Measurements from ENCODE around the gene PLCL2. TPM values are rescaled to one million over a fixed set of nuclear protein-coding genes. Genes with fewer than 3 reads are reported as not detected.
A peak's percentile ranks its signal among the peaks of the same experiment; 100 is the strongest.
"Not testable (repeated sequence)": the region's sequence is repeated elsewhere in the genome, so short reads cannot be mapped to it uniquely, and the experiment has no call there.

The PLCL2 gene
- total RNA-seq, 1 experiment from 2014 or later = not detected

DNA sequence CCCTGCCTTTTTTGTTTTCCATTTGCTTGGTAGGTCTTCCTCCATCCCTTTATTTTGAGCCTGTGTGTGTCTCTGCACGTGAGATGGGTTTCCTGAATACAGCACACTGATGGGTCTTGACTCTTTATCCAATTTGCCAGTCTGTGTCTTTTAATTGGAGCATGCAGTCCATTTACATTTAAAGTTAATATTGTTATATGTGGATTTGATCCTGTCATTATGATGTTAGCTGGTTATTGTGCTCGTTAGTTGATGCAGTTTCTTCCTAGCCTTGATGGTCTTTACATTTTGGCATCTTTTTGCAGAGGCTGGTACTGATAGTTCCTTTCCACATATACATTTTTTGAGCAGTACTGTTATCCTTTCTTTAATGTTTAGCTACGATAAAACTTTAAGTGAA is 73.1 kb downstream of the PLCL2 start:
- not testable (repeated sequence) for DNase-seq (ENCODE audit: low read depth)

GRCh38 chr3:16960125-16960524 is 75.4 kb downstream of the PLCL2 start:
- no peak for DNase-seq (ENCODE audit: low read depth)

DNA sequence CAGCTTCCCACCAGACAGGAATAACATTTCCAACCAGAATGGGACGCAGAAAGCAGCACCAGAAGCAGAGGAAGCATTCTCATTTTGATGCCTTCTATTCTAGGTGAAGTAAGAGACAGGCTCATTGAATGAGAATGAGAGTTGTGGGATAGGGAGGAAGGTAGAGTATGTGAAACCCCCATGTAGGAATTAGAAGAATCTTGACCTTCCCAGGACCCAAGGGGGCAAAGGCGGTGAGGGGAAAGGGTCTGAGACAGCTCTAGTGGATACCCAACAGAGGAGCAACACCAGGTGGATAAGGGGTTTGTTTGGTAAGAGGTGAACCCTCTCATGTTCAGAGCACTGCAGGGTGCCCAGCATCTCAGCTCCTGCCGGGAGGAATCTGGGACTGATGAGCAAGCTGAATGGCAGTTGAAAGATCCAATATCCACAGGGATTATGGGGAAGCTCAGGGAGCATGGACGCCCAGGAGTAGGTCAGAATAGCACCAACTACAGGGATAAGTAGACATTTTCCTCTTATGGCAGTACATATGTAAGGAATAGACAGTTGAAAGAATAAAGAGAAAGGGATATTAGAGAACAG is 77.0 kb downstream of the PLCL2 start:
- no peak for DNase-seq (ENCODE audit: low read depth)

DNA sequence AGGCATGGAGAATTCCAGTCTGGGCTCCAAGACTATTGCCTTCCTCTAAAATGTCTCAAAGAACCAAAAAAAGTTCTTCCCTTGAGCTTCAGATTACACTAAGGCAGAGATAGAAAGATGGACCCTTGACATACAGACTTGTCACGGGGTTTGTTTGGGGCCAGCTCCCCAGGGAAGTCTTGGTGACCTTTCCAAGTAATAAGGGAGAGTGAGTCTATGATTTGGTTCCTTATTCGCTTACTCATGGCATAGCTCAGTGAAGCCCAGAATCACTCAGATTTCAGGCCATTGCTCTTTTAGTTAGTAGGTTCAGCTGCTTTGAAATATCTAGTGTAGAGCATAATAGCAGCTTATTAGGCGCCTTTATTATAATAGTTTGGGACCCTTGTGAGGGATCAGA is 90.3 kb downstream of the PLCL2 start:
- no peak for DNase-seq (ENCODE audit: low read depth)

DNA sequence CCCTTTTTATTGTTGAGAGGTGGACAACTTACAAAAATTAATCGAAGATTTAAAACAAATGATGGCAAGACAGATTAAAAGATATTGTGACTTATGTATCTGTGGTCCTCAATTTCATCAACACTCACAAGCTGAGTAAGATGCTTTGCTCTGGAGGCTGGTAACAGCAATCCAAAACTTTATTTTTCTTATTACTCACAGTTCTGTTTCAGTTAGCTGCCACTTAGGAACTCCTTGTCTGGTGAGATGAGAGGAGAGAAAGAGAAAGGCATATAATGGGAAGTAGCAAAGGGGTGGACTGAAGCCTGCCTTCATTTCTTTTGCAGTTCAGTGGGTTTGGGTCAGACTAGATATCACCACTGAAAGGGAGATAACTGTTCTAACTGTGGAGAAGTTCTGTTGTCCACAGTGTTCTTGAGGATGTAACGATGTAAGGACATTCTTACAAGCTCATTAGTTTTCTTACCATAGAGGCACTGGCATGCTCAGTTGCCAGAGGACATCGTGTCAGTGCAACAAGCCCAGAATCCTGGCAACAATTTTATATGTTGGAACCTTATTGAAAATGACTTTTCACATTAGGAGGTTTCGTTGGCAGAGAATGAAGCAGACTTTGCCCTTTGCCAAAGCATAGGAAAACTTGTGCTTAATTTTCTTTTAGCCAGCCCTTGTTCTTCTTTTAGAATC is 93.6 kb downstream of the PLCL2 start:
- no peak for DNase-seq (ENCODE audit: low read depth)

DNA sequence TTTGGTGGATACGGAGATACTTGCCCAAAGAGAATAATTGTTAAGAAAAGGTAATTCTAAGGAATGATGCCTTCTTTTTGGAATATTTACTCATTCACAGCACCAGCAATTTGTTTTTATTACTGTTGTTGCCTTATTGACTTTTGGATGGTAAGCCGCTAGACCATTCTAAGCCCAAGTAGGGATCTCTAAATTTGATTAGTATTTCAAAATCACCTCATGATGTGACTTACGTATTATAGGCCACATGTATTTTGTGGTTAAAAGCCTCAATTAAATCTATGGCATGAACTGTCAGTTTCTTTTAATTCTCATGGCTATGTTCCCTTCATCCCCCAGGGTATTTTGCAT is 94.1 kb downstream of the PLCL2 start:
- no peak for DNase-seq (ENCODE audit: low read depth)

GRCh38 chr3:16979769-16980515 is 95.2 kb downstream of the PLCL2 start:
- DNase-seq (ENCODE audit: low read depth) = not testable (repeated sequence)

DNA sequence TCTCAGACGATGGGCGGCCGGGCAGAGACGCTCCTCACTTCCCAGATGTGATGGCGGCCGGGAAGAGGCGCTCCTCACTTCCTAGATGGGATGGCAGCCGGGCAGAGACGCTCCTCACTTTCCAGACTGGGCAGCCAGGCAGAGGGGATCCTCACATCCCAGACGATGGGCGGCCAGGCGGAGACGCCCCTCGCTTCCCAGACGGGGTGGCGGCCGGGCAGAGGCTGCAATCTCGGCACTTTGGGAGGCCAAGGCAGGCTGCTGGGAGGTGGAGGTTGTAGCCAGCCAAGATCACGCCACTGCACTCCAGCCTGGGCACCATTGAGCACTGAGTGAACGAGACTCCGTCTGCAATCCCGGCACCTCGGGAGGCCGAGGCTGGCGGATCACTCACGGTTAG is 95.8 kb downstream of the PLCL2 start:
- not testable (repeated sequence) for DNase-seq (ENCODE audit: low read depth)

GRCh38 chr3:16982460-16982859 is 97.7 kb downstream of the PLCL2 start:
- DNase-seq (ENCODE audit: low read depth) = no peak

DNA sequence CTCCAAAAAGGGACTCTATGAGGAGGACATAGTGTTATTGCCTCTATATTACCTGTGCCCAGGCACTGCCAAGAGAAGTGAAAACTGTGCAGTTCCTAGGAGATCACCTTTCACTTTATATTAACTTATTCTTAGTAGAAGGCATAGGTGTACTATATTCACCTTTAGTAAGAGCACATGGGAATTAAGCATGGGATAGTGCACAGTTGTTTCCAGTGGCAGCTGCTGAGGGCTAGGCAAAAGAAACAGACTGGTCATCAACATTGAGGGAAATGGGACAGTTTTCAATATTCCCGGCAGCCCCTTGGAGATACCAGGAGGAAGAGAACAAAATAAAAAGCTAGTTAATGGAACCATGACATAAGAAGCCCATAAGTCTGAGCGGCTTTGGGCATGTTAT is 100.9 kb downstream of the PLCL2 start:
- DNase-seq (ENCODE audit: low read depth) = no peak

- DNase-seq (ENCODE audit: low read depth) = no peak
Measured at GRCh38 chr3:16987141-16987540, 102.4 kb downstream of the PLCL2 start.

DNA sequence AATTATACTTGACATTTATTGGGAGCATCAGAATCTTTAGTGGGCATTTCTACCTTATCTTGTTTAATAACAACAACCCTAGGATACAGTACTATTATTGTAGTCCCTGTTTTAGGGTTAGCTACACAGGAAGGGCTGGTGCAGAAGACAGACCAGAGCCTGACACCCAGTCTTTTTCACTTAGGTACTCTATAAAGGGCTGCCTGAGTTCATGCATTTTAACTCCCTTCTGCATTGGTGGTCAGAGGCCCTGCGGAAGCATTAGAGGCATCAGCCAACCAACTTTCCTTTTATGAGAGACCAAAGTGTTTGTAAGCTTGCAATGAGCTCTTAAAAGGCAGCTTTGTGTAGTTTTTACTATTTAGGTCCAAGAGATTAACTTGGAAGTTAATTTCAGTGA is 105.4 kb downstream of the PLCL2 start:
- no peak for DNase-seq (ENCODE audit: low read depth)

DNA sequence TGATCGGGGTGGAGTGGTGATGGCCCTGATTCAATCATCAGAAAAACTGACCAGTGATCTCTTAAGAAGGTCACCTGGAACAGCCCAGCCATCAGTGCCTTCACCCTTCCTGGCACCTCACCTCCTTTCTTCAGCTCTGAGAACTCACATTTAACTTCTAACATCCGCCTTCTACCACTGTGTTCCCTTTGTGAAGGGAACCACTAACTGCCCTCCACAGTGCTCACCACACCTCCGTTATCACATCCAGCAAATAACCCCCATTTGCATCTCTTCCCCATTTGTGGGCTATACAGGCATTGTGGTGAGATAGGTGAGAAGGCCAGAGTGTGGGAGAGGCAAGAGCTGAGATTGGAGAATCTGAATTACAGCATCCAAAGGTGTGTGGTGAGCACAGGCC is 107.4 kb downstream of the PLCL2 start:
- DNase-seq (ENCODE audit: low read depth) = no peak

GRCh38 chr3:16993227-16993626 is 108.5 kb downstream of the PLCL2 start:
- peak; percentile 7 for DNase-seq (ENCODE audit: low read depth)

DNA sequence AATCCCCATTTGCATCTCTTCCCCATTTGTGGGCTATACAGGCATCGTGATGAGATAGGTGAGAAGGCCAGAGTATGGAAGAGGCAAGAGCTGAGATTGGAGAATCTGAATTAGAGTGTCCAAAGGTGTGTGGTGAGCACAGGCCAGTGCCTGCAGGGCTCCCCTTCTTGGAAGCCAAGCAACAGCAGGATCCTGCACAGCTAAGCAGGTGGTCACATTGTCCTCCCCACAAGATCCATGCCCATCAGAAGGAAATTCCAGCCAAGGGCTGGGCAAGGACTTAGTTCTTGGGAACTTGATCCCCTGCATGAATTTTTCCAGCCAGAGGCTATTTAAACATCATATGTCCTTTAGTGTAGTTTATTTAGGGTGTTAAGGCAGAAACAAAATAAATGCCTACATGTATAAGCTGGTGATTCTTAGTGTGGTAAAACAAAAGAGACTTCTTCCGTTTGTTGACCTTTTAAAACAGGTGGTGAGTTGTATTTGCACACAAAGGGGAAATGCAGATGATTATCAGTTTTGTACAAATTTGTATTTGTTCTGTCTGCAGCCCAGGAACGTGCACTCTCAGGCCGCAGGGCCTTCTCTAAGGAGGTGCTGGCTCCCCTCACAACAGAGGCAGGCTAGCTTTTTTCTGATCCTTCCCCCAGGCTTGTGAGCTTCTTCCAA is 110.2 kb downstream of the PLCL2 start:
- DNase-seq (ENCODE audit: low read depth) = no peak

GRCh38 chr3:16995601-16996000 is 110.8 kb downstream of the PLCL2 start:
- DNase-seq (ENCODE audit: low read depth) = no peak

DNA sequence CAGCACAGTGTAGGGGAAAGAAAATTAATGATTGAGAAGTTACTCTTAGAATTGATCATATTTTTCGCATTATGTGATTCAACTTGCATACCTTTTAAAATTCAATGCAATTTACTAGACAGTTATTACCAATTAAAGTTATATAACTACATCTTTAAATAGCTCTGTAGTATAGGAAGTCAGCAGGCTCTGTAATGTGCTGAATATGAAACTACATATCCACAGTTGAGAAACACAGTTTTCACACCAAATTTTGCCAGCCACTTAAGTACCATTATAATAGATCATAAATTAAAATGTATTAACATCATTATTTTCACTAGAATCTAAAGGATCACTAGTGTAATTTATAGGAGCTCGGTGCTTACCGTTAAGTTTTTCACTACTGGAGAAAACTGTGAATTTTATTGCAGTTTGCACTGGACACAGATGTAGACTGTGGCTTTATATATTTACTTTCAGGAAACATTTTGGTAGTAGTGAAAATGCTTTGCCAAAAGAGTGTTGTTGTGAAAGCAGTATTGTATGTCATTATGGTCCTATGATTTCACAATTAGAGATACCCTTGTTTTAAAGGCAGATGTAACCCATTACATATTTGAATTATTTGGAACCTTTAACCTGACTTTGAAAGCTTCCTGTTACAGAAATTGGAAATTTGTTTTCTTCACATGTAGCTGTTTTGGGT is 113.6 kb downstream of the PLCL2 start:
- no peak for DNase-seq (ENCODE audit: low read depth)

GRCh38 chr3:16999161-16999560 is 114.4 kb downstream of the PLCL2 start:
- no peak for DNase-seq (ENCODE audit: low read depth)

DNA sequence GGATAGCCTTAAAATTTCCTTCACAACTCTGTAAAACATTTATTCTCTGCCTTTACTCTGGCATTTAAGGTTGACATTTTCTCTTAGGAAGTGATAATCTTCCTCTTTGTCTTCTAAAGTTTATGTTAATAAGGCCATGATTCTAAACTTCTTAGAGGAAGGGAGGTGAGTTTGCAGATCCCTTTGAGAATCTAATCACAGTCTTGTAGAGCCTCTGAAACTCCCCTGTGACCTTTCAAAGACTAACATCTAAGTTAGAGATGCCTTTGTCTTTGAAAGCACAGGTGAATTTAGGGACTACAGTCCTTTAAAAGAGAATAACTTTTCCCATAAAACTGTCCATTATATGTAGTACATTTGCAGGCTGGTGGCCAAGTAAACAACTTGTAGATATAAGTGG is 115.1 kb downstream of the PLCL2 start:
- DNase-seq (ENCODE audit: low read depth) = no peak

DNA sequence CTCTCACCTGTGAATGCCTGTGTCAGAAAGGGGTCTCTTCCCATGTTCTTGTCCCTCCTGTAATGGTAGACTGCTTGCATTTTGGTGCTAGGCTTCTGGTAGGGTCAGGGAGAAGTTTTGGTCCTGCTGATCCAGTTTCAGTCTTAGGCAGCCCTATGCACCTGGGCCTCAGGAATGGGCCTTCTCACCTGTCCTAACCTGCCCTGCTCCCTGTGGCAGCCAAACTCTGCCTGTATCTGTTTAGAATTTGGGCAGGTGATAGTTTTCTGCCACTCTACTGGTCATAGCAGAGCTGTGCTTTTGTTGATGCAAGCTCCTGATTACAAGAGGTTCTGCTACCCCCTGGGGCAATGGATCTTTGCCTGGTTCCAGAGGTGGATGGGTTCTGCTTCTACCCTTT is 118.7 kb downstream of the PLCL2 start:
- no peak for DNase-seq (ENCODE audit: low read depth)

- no peak for DNase-seq (ENCODE audit: low read depth)
Measured at GRCh38 chr3:17006132-17006852, 121.5 kb downstream of the PLCL2 start.
